ENCODE results near the gene MIDN.

The MIDN gene

GRCh38 chr19:1283207-1283916 is 35.0 kb downstream of the MIDN start:
- FAIRE-seq (no peak), DNase-seq (ENCODE audit: insufficient read length, low spot score) (no peak)
- no peak for TF ChIP-seq POLR2A (IDR thresholded peaks at IDR 0.05; ENCODE audit: low read depth, low read length)

GRCh38 chr19:1283917-1284292 is 35.5 kb downstream of the MIDN start:
- no peak for DNase-seq (ENCODE audit: insufficient read length, low spot score)

GRCh38 chr19:1284293-1284978 is 36.1 kb downstream of the MIDN start:
- FAIRE-seq, result no peak

More at GRCh38 chr19:1283917-1284292, 35.5 kb downstream of the MIDN start:
- no peak for TF ChIP-seq POLR2A (IDR thresholded peaks at IDR 0.05; ENCODE audit: low read depth, low read length)
- FAIRE-seq, result no peak

GRCh38 chr19:1284979-1285736 is 36.8 kb downstream of the MIDN start:
- no peak for TF ChIP-seq POLR2A (IDR thresholded peaks at IDR 0.05; ENCODE audit: low read depth, low read length)
- FAIRE-seq (no peak), DNase-seq (ENCODE audit: insufficient read length, low spot score) (no peak)

More at GRCh38 chr19:1284293-1284978, 36.1 kb downstream of the MIDN start:
- TF ChIP-seq POLR2A (IDR thresholded peaks at IDR 0.05; ENCODE audit: low read depth, low read length), result no peak
- DNase-seq (ENCODE audit: insufficient read length, low spot score), result no peak

GRCh38 chr19:1285737-1286360 is 37.5 kb downstream of the MIDN start, which contains the start of gene EFNA2:
TSS of gene EFNA2 (plus strand) at chr19:1285873. CDS start at chr19:1286169, 296 bp downstream.
- TF ChIP-seq POLR2A (IDR thresholded peaks at IDR 0.05; ENCODE audit: low read depth, low read length), result no peak
- DNase-seq (ENCODE audit: insufficient read length, low spot score), result no peak
- FAIRE-seq, result no peak

GRCh38 chr19:1286487-1287353 is 38.3 kb downstream of the MIDN start:
- FAIRE-seq, result no peak
- TF ChIP-seq POLR2A (IDR thresholded peaks at IDR 0.05; ENCODE audit: low read depth, low read length), result no peak
- no peak for DNase-seq (ENCODE audit: insufficient read length, low spot score)

GRCh38 chr19:1287354-1288225 is 39.2 kb downstream of the MIDN start:
- no peak for TF ChIP-seq POLR2A (IDR thresholded peaks at IDR 0.05; ENCODE audit: low read depth, low read length)
- no peak for DNase-seq (ENCODE audit: insufficient read length, low spot score)
- no peak for FAIRE-seq

- FAIRE-seq, result no peak
- no peak for TF ChIP-seq POLR2A (IDR thresholded peaks at IDR 0.05; ENCODE audit: low read depth, low read length)
- DNase-seq (ENCODE audit: insufficient read length, low spot score), result no peak
Measured at GRCh38 chr19:1288226-1288612, 39.8 kb downstream of the MIDN start.

- no peak for DNase-seq (ENCODE audit: insufficient read length, low spot score)
- FAIRE-seq, result no peak
Measured at GRCh38 chr19:1288833-1289685, 40.7 kb downstream of the MIDN start.

GRCh38 chr19:1289686-1290025 is 41.3 kb downstream of the MIDN start:
- no peak for FAIRE-seq
- no peak for TF ChIP-seq POLR2A (IDR thresholded peaks at IDR 0.05; ENCODE audit: low read depth, low read length)
- DNase-seq (ENCODE audit: insufficient read length, low spot score), result no peak

More at GRCh38 chr19:1288833-1289685, 40.7 kb downstream of the MIDN start:
- TF ChIP-seq POLR2A (IDR thresholded peaks at IDR 0.05; ENCODE audit: low read depth, low read length), result no peak

- TF ChIP-seq POLR2A (IDR thresholded peaks at IDR 0.05; ENCODE audit: low read depth, low read length), result no peak
- DNase-seq (ENCODE audit: insufficient read length, low spot score), result no peak
- FAIRE-seq, result no peak
Measured at GRCh38 chr19:1290196-1290702, 41.9 kb downstream of the MIDN start.
